ENCODE results near the gene CHRM4.
"Not testable (repeated sequence)": the region's sequence is repeated elsewhere in the genome, so short reads cannot be mapped to it uniquely, and the experiment has no call there.

The CHRM4 gene

GRCh38 chr11:46381819-46382645 lies 9.5 kb downstream of the CHRM4 start:
- DNase-seq (ENCODE audit: low read depth): peak; percentile 31

- peak; percentile 30 for DNase-seq (ENCODE audit: low read depth)
These were observed 10.3 kb downstream of the CHRM4 start, which contains the start of gene MDK for GRCh38 chr11:46381048-46381818. Gene MDK (plus strand): TSS chr11:46381669. CDS start chr11:46382058, 389 bp downstream.

GRCh38 chr11:46380340-46381047 lies 11.1 kb downstream of the CHRM4 start:
- peak; percentile 46 for DNase-seq (ENCODE audit: low read depth)

GRCh38 chr11:46379482-46380293 lies 11.9 kb downstream of the CHRM4 start:
- DNase-seq (ENCODE audit: low read depth): not testable (repeated sequence)

GRCh38 chr11:46378811-46379481 lies 12.6 kb downstream of the CHRM4 start:
- no peak for DNase-seq (ENCODE audit: low read depth)

GRCh38 chr11:46378296-46378695 lies 13.3 kb downstream of the CHRM4 start:
- DNase-seq (ENCODE audit: low read depth): no peak

GRCh38 chr11:46377831-46378230 lies 13.7 kb downstream of the CHRM4 start:
- DNase-seq (ENCODE audit: low read depth): no peak

GRCh38 chr11:46377290-46377689 lies 14.3 kb downstream of the CHRM4 start:
- no peak for DNase-seq (ENCODE audit: low read depth)

GRCh38 chr11:46376258-46377050 lies 15.1 kb downstream of the CHRM4 start:
- DNase-seq (ENCODE audit: low read depth): no peak

- DNase-seq (ENCODE audit: low read depth): no peak
These were observed 16.0 kb downstream of the CHRM4 start for GRCh38 chr11:46375392-46376101.

- no peak for DNase-seq (ENCODE audit: low read depth)
These were observed 16.8 kb downstream of the CHRM4 start for GRCh38 chr11:46374815-46375214.

- no peak for DNase-seq (ENCODE audit: low read depth)
These were observed 17.5 kb downstream of the CHRM4 start for GRCh38 chr11:46373787-46374740.

GRCh38 chr11:46372501-46372900 lies 19.1 kb downstream of the CHRM4 start:
- DNase-seq (ENCODE audit: low read depth): not testable (repeated sequence)

- DNase-seq (ENCODE audit: low read depth): no peak
These were observed 19.5 kb downstream of the CHRM4 start for GRCh38 chr11:46372086-46372485.

GRCh38 chr11:46371262-46371661 lies 20.3 kb downstream of the CHRM4 start:
- DNase-seq (ENCODE audit: low read depth): not testable (repeated sequence)

GRCh38 chr11:46370253-46370652 lies 21.3 kb downstream of the CHRM4 start:
- no peak for DNase-seq (ENCODE audit: low read depth)

GRCh38 chr11:46369458-46370152 lies 22.0 kb downstream of the CHRM4 start:
- DNase-seq (ENCODE audit: low read depth): peak; percentile 76

- no peak for DNase-seq (ENCODE audit: low read depth)
These were observed 23.7 kb downstream of the CHRM4 start for GRCh38 chr11:46367916-46368267.

Data from EH (cell line).